ENCODE measurements around the gene SIPA1L3.

- TF ChIP-seq, protein P1, sequence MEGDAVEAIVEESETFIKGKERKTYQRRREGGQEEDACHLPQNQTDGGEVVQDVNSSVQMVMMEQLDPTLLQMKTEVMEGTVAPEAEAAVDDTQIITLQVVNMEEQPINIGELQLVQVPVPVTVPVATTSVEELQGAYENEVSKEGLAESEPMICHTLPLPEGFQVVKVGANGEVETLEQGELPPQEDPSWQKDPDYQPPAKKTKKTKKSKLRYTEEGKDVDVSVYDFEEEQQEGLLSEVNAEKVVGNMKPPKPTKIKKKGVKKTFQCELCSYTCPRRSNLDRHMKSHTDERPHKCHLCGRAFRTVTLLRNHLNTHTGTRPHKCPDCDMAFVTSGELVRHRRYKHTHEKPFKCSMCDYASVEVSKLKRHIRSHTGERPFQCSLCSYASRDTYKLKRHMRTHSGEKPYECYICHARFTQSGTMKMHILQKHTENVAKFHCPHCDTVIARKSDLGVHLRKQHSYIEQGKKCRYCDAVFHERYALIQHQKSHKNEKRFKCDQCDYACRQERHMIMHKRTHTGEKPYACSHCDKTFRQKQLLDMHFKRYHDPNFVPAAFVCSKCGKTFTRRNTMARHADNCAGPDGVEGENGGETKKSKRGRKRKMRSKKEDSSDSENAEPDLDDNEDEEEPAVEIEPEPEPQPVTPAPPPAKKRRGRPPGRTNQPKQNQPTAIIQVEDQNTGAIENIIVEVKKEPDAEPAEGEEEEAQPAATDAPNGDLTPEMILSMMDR (conservative IDR thresholded peaks at IDR 0.05; ENCODE audit: low read depth, low read length), result no peak
- TF ChIP-seq EZH2 (IDR thresholded peaks at IDR 0.05; ENCODE audit: borderline replicate concordance, low read depth, low read length, poor library complexity, severe bottlenecking), result no peak
These were observed 296.2 kb downstream of the SIPA1L3 start for GRCh38 chr19:38203197-38203596.

Measured in A673 (cell line).